Ectodermal cell (in vitro differentiated cells): ENCODE measurements around the gene MAD1L1.

Source experiments
- H3K27ac ChIP-seq: 2 replicates; pipeline ENCODE4 v1.7.0; 2013; ENCODE audit warnings: mild to moderate bottlenecking, low read depth, low read length; ENCODE audit not compliant: insufficient read depth, poor library complexity, severe bottlenecking
- H3K27me3 ChIP-seq: 2 replicates; pipeline ENCODE4 v1.7.0; 2013; ENCODE audit warnings: mild to moderate bottlenecking, low read length; ENCODE audit not compliant: insufficient read depth, control insufficient read depth, poor library complexity, severe bottlenecking
- H3K36me3 ChIP-seq: one replicate; pipeline ENCODE4 v1.7.0; 2013; ENCODE audit warnings: low read length; ENCODE audit not compliant: control insufficient read depth, insufficient read depth
- H3K4me1 ChIP-seq: one replicate; pipeline ENCODE4 v1.7.0; 2013; ENCODE audit warnings: low read length; ENCODE audit not compliant: control insufficient read depth, insufficient read depth
- H3K4me3 ChIP-seq: 2 replicates; pipeline ENCODE4 v1.7.0; 2013; ENCODE audit warnings: low read depth, low read length, control low read depth; ENCODE audit not compliant: insufficient read depth
- H3K9me3 ChIP-seq: 2 replicates; pipeline ENCODE4 v1.7.0; 2013; ENCODE audit warnings: mild to moderate bottlenecking, low read length, moderate library complexity; ENCODE audit not compliant: control insufficient read depth
- WGBS, 2 experiments: methylation state at CpG; one replicate each; pipeline ENCODE4 v1.1.7; 2013; ENCODE audit warnings: missing lambda C conversion rate in 2 of 2; 5-methylcytosine and 5-hydroxymethylcytosine counted together

The MAD1L1 gene

DNA sequence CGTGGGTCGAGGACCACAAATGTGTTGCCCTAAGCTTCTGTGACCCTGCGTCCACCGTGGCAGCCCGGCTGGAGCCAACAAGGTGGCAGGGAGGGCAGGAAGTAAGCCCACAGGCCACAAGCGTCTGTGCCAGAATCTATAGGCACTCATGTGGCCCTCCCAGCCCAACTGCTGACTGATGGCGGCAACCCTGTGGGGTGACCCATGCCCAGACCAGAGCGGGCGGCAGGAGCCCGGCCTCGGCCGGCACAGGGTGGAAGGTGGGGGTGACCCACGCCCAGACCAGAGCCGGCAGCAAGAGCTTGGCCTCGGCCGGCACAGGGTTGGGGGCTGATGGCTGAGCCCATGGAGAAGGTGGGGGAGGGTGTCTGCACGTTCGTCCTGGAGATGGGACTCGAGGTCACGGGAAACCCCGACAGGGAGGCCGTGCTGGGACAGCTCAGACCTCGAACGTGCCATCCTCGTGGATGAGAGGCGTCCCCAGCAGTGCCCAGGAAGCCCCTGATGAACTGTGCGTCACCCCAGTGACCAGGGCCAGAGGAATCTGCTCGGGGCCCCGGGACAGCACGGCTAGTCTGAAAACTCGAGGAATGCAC is 381.7 kb downstream of the MAD1L1 start:
- peaks cover 11% of the 10 kb centered on the region for H3K4me1 ChIP-seq
- H3K27ac ChIP-seq, result no peak overlapping the region
- H3K36me3 ChIP-seq, result no peaks in the 10 kb centered on the region
- WGBS, 2 experiments, result 93 to 94% methylated on average over 31 of the region's 31 CpGs
- no peaks in the 10 kb centered on the region for H3K27me3 ChIP-seq
- no peaks in the 10 kb centered on the region for H3K9me3 ChIP-seq
- H3K4me3 ChIP-seq, result no peak overlapping the region

DNA sequence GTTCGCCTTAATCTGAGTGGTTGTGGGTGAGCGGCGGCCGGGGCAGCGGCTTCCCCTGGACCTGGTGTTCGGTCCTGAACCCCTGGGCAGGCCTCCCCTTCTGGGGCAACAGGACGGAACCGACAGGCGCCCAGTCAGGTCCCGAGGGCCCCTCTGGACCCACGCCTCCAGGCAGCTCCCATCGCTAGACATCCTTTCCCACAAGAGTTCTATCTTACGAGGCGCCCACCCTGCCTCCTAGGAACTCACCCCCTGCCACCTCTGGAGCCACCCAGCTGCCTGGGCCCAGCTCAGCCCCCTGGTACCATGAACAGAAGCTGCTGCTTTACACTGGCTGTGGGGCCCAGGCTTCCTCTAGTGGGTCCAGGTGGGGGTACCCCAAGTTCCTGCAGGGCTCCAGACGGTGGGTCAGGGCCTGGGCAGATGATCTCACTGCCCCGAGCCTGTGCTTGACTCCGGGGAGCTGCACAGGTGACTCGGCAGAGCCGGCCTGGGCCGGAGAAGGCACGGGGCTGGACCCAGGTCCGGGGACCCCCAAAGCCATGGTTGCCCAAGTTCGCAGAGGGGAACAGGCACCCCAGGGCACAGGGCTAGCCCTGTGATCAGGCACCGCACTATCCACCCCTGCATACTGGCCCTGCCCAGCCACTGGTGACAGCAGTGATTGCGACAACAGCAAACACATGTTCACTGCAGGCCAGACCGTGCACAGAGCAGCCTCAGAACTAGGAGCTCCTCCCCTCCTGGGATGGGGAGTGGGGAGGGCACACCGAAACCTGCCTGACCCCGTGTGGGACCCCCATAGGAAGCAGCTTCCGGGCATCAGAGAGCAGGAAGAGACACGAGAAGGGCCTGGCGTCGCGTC is 382.4 kb downstream of the MAD1L1 start:
- H3K27me3 ChIP-seq, result no peaks in the 10 kb centered on the region
- H3K27ac ChIP-seq, result no peak overlapping the region
- peaks cover 14% of the 10 kb centered on the region for H3K4me1 ChIP-seq
- no peaks in the 10 kb centered on the region for H3K9me3 ChIP-seq
- no peaks in the 10 kb centered on the region for H3K36me3 ChIP-seq
- H3K4me3 ChIP-seq, result no peak overlapping the region
- 94 to 95% methylated on average over 33 of the region's 33 CpGs for WGBS, 2 experiments

DNA sequence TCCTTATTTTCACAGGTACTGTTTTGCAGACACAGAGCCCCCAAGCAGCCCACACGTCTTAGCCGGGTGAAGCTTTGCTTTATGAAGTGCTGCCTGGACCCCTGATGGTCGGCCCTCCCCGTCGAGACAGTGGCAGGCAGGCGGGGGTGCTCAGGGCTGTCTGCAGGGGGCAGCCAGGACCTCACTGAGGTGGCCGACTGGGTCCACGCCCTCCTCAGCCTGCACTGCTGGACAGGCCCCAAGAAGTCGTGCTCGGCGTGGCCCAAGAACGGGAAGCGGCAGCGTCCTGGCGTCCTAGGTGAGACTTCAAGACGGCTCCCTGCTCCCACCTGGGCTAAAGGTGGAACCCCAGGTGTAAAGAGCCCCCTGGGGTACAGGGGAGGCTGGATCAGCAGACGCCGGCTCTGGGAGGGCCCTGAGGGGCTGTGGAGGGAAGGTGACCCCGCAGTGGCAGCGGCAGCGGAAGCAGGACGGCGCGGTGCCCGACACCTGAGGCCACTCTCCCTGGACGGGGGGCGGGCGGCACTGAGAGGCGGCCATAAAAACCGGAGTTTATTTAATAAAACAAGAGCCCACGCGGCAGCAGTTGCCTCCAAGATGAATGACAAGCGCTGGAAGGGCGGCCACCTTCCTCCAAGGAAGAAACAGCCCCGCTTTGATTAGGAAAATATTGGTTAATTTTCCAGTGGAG is 383.2 kb downstream of the MAD1L1 start:
- Histone ChIP-seq H3K27ac (no peak overlapping the region), H3K4me1 (peaks cover 14% of the 10 kb centered on the region), H3K4me3 (no peak overlapping the region), H3K27me3 (no peaks in the 10 kb centered on the region), H3K36me3 (no peaks in the 10 kb centered on the region), H3K9me3 (no peaks in the 10 kb centered on the region)
- 89 to 90% methylated on average over 35 of the region's 35 CpGs for WGBS, 2 experiments

DNA sequence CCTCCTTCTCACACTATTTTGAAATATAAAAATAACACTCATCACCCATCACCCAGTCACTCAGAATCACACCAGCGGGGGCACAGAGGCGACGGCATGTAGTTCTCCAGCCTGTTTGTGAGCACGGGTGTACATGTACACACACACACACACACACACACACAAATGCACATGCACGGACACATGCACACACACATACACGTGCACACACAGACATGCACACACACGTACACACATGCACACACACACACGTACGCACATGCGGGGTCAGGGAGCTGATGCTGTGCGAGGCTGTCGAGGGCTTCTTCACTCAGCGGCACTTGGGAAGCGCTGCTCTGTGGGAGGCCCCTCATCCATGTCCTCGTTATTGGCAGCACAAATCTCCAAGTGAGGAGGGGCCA is 383.8 kb downstream of the MAD1L1 start:
- Histone ChIP-seq H3K4me1 (peaks cover 14% of the 10 kb centered on the region), H3K27ac (no peak overlapping the region), H3K27me3 (no peaks in the 10 kb centered on the region), H3K36me3 (no peaks in the 10 kb centered on the region), H3K9me3 (no peaks in the 10 kb centered on the region), H3K4me3 (no peak overlapping the region)
- 87 to 89% methylated on average over 15 of the region's 15 CpGs for WGBS, 2 experiments

DNA sequence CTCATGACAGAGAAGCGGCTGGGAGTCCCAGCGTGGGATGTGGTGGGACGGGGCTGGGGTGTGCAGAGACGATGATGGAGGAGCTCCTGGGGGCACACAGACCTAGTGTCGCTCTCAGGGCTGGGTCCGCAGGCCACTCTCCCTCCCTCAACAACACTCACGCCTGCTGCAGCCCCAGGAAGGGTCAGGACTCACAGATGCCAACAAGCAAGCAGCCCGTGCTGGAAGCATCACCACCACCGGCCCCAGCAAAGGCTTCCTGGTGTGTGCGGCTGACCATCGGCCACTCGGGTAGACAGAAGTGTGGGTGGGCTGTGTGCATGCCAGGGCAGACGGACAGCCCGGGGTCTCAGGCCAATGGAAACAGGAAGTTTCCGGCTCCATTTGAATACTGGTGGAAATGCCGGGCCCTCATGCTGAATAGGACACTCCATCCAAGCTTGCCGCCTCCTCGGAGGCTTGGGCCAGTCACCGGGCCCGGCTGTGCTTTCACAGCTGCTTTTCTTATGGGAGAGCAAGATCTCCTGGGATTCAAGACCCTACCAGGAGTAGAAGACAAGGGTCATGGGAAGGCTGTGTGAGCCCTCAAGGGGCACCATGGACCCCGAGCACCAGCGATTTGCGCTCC is 384.6 kb downstream of the MAD1L1 start:
- H3K4me1 ChIP-seq, result peaks cover 14% of the 10 kb centered on the region
- no peaks in the 10 kb centered on the region for H3K27me3 ChIP-seq
- WGBS, 2 experiments, result 93% methylated on average over 23 of the region's 23 CpGs
- H3K4me3 ChIP-seq, result no peak overlapping the region
- no peaks in the 10 kb centered on the region for H3K9me3 ChIP-seq
- H3K27ac ChIP-seq, result no peak overlapping the region
- H3K36me3 ChIP-seq, result no peaks in the 10 kb centered on the region

DNA sequence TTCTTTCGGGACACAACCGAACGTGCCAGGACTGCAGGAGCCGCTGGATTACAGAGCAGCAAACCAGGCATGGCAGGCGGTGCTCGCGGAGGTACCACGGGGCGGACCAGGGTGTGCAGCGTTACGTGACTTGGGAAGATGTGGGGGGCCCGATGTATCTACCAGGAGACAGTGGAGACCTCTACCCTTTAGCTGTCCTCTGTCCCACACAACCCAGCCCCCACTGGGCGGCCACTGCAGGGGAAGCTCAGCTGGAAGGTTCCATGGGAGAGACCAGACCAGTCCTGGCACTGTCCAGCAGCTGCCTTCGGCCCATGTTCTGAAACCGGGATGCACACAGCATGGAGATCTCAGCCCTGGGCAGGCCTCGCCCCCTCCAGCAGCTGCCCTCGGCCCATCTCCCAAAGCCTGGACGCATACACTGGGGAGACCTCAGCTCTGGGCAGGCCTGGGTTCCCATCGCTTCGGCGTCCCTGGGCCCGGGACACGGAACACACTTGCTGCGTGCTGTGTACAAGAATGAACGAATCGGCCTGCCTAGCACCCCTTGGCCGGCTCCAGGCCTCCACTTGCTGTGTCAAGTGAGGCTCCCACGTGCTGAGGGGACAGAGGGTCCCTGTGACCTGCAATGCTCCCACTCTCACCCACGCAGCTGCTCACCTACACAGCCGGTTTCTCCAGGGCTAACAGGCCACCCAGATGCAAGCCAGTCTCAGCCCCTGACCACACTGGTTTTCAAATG is 385.3 kb downstream of the MAD1L1 start:
- H3K4me1 ChIP-seq, result peaks cover 10% of the 10 kb centered on the region
- 94 to 96% methylated on average over 30 of the region's 30 CpGs for WGBS, 2 experiments

DNA sequence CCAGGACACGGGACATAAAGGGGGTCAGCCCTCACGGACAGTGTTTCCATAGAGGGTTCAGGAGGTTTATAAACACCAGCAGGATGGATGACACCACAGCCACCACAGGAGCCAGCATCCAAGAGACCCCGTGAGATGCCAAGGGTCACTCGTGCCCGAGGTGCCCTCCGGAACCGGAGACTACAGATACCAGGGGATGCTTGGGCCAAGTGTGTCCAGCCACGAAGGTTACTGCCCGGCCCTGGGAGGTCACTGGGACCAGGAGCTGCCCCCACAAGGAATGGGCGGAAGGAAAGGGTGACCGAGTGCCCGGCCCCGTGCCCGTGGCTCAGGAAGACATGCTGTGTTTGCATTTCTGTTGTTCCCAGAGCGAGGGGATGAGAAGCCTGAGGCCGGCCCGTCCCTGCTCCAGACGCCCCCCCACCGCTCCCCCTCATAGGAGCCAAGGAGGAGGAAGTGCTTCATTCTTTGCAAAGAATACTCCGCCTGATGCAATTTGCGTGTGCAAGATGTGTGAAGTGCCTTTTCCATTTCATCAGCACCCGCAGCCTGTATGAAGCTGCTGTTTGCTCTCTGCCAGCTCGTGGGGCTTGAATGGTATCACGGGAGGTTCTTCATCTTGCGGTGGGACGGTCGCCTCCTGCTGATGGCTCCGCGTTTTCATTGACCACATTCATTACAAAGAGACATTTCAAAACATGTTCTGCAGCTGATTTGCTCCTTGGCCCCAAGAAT is 386.2 kb downstream of the MAD1L1 start:
- Histone ChIP-seq H3K36me3 (no peaks in the 10 kb centered on the region), H3K9me3 (no peaks in the 10 kb centered on the region), H3K4me3 (no peak overlapping the region), H3K27ac (no peak overlapping the region), H3K27me3 (no peaks in the 10 kb centered on the region), H3K4me1 (peaks cover 10% of the 10 kb centered on the region)
- WGBS, 2 experiments, result 80 to 88% methylated on average over 29 of the region's 29 CpGs

More for the DNA sequence above, 385.3 kb downstream of the MAD1L1 start:
- Histone ChIP-seq H3K27ac (no peak overlapping the region), H3K4me3 (no peak overlapping the region), H3K9me3 (no peaks in the 10 kb centered on the region), H3K27me3 (no peaks in the 10 kb centered on the region), H3K36me3 (no peaks in the 10 kb centered on the region)

DNA sequence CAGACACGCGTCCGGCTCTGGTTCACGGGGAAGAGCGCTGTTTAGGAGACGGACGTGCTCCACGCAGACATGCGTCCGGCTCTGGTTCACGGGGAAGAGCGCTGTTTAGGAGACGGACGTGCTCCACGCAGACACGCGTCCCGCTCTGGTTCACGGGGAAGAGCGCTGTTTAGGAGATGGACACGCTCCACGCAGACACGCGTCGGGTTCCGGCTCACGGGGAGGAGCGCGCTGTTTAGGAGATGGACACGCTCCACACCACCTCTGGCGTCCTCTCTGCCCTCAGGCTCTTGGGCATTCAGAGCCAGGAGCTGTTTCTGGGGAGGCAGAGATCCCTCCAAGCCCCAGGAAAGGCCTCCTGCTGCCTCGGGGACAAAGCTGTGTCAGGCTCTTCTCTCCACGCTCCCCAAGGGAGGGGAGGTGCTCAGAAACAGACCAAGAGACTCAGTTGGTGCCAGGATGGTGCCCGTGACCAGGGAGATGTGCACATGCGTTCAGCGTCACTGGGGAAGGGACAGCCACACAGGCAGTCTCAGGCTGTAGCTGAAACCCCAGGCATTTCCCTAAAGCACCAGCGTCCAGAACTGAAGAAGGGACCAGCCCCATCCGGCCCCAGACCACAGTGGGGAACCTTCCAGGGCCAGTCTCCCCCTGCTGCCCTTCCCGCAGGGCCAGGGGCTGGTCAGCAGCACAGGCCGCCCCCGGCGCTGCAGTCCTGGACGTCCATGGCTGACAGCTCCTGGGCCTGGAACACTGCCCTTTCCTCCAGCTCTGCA is 387.0 kb downstream of the MAD1L1 start:
- Histone ChIP-seq H3K4me1 (peaks cover 10% of the 10 kb centered on the region), H3K9me3 (no peaks in the 10 kb centered on the region), H3K27me3 (no peaks in the 10 kb centered on the region), H3K36me3 (no peaks in the 10 kb centered on the region), H3K27ac (no peak overlapping the region), H3K4me3 (no peak overlapping the region)
- WGBS, 2 experiments, result 88 to 89% methylated on average over 43 of the region's 43 CpGs

DNA sequence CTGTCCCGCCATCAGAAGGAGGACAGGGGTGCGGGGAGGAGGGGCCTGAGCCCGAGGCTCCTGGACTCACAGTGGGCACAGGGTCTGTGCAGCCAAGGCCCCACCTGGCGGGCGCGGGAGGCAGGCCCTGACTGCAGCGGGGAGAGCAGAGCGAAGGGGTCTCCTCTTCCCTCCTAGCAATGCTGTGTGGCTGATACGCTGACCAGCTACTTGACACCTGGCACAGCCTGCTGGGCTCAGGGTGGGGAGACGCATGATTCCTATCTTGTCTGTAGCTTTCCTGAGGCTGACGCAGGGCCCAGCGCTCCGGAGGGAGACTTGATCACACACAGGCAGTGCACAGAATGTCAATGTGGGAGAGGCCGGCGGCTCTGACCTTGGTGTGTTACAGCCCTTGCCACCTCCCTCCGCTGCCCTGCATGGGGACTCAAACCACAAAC is 387.8 kb downstream of the MAD1L1 start:
- H3K36me3 ChIP-seq, result no peaks in the 10 kb centered on the region
- H3K27me3 ChIP-seq, result no peaks in the 10 kb centered on the region
- H3K4me1 ChIP-seq, result peaks cover 10% of the 10 kb centered on the region
- H3K4me3 ChIP-seq, result no peak overlapping the region
- no peak overlapping the region for H3K27ac ChIP-seq
- no peaks in the 10 kb centered on the region for H3K9me3 ChIP-seq
- WGBS, 2 experiments, result 93 to 95% methylated on average over 16 of the region's 16 CpGs
